Neural progenitor cell (in vitro differentiated cells): ENCODE results near the gene APOL3. TPM values are rescaled to one million over a fixed set of nuclear protein-coding genes. Genes with fewer than 3 reads are reported as not detected.

ENCODE experiments used
- DNase-seq: peaks from one replicate; pipeline ENCODE4 v3.0.0-alpha.2; 2016; ENCODE audit warnings: low spot score
- H2AFZ ChIP-seq: fragments of 200-600 bp; sonication (generic); replicated peaks from 2 replicates; pipeline ENCODE4 v1.6.1; 2016; ENCODE audit warnings: antibody characterized with exemption
- H3F3A ChIP-seq: fragments of 200-600 bp; sonication (generic); 2 replicates; pipeline ENCODE4 v1.6.1; 2016; ENCODE audit warnings: antibody characterized with exemption, low read depth
- H3K27ac ChIP-seq: fragments of 200-600 bp; sonication (generic); 2 replicates; pipeline ENCODE4 v1.5.1; 2016; ENCODE audit warnings: mild to moderate bottlenecking
- H3K27me3 ChIP-seq: fragments of 200-600 bp; sonication (generic); 2 replicates; pipeline ENCODE4 v1.6.1; 2016; ENCODE audit warnings: mild to moderate bottlenecking, moderate library complexity
- H3K36me3 ChIP-seq: fragments of 200-600 bp; sonication (generic); 2 replicates; pipeline ENCODE4 v1.5.1; 2016
- H3K4me1 ChIP-seq: fragments of 200-600 bp; sonication (generic); 2 replicates; pipeline ENCODE4 v1.6.1; 2016; ENCODE audit warnings: mixed run types
- H3K4me2 ChIP-seq: fragments of 200-600 bp; sonication (generic); 2 replicates; pipeline ENCODE4 v1.6.1; 2016
- H3K4me3 ChIP-seq: fragments of 200-600 bp; sonication (generic); 2 replicates; pipeline ENCODE4 v1.5.1; 2016
- H3K79me2 ChIP-seq: fragments of 200-600 bp; sonication (generic); 2 replicates; pipeline ENCODE4 v1.6.1; 2016; ENCODE audit warnings: low read depth
- H3K9ac ChIP-seq: fragments of 200-600 bp; sonication (generic); 2 replicates; pipeline ENCODE4 v1.6.1; 2016
- H3K9me3 ChIP-seq: fragments of 200-600 bp; sonication (generic); 2 replicates; pipeline ENCODE4 v1.5.1; 2016; ENCODE audit warnings: low read depth
- H4K20me1 ChIP-seq: fragments of 200-600 bp; sonication (generic); 2 replicates; pipeline ENCODE4 v1.6.1; 2016; ENCODE audit warnings: low read depth
- H3K27ac Mint-ChIP-seq: 3 replicates; pipeline ENCODE4 v1.8.0; 2021; ENCODE audit warnings: mixed read lengths
- H3K27me3 Mint-ChIP-seq: 2 replicates; pipeline ENCODE4 v1.8.0; 2022; ENCODE audit warnings: low read depth, mild to moderate bottlenecking, inconsistent platforms, moderate library complexity, mixed read lengths; ENCODE audit not compliant: insufficient read depth
- H3K36me3 Mint-ChIP-seq: 3 replicates; pipeline ENCODE4 v1.8.0; 2021; ENCODE audit warnings: mixed read lengths
- H3K4me1 Mint-ChIP-seq: 3 replicates; pipeline ENCODE4 v1.8.0; 2021; ENCODE audit warnings: mixed read lengths
- H3K4me3 Mint-ChIP-seq: 3 replicates; pipeline ENCODE4 v1.8.0; 2021; ENCODE audit warnings: mild to moderate bottlenecking, moderate library complexity, mixed read lengths
- H3K9me3 Mint-ChIP-seq: 3 replicates; pipeline ENCODE4 v1.8.0; 2020; ENCODE audit warnings: mixed read lengths
- CTCF ChIP-seq: fragments of 200-600 bp; sonication (generic); IDR thresholded peaks from 2 replicates; pipeline ENCODE4 v1.5.1; 2017; ENCODE audit warnings: antibody characterized with exemption, mild to moderate bottlenecking
- EZH2 ChIP-seq: fragments of 200-600 bp; sonication (generic); IDR thresholded peaks from 2 replicates; pipeline ENCODE4 v1.6.1; 2017; ENCODE audit warnings: antibody characterized with exemption, mild to moderate bottlenecking, moderate library complexity
- EZH2phosphoT487 ChIP-seq: fragments of 200-600 bp; sonication (generic); IDR thresholded peaks from 2 replicates; pipeline ENCODE4 v1.6.1; 2017; ENCODE audit warnings: antibody characterized with exemption
- total RNA-seq: library from RNA; depleted of rRNA; stranded (reverse); fragments of >200 nt; gene quantifications from 2 replicates; pipeline ENCODE4 v1.2.3, GENCODE V29; 2015; ENCODE audit warnings: low replicate concordance

APOL3 gene
- total RNA-seq, 1 donor from 2014 or later = not detected

GRCh38 chr22:36134182-36134581 is 26.4 kb downstream of the APOL3 start:
- Mint-ChIP-seq H3K27me3 (peaks cover 6% of the 10 kb centered on the region), H3K4me3 (no peak overlapping the region)
- no peaks in the 10 kb centered on the region for H3K9me3 ChIP-seq

GRCh38 chr22:36131907-36132306 is 28.6 kb downstream of the APOL3 start:
- Histone ChIP-seq H3K79me2 (no peaks in the 10 kb centered on the region), H3K9me3 (no peaks in the 10 kb centered on the region), H3K27me3 (no peaks in the 10 kb centered on the region), H3K27ac (no peak overlapping the region), H3K4me3 (no peak overlapping the region), H3K4me2 (peak overlapping the region; percentile 18), H4K20me1 (no peaks in the 10 kb centered on the region), H3K4me1 (peaks cover 14% of the 10 kb centered on the region), H3K36me3 (no peaks in the 10 kb centered on the region), H2AFZ (peak overlapping the region; percentile 76), H3K9ac (no peak overlapping the region), H3F3A (no peaks in the 10 kb centered on the region)
- DNase-seq = no peak
- Mint-ChIP-seq H3K4me1 (peaks cover 5% of the 10 kb centered on the region), H3K9me3 (peaks cover 2% of the 10 kb centered on the region), H3K27me3 (peaks cover 7% of the 10 kb centered on the region), H3K27ac (peak overlapping the region; percentile 50), H3K36me3 (no peaks in the 10 kb centered on the region), H3K4me3 (no peak overlapping the region)
- TF ChIP-seq EZH2phosphoT487 = no peak
- TF ChIP-seq CTCF = no peak
- no peak for TF ChIP-seq EZH2

More at GRCh38 chr22:36134182-36134581, 26.4 kb downstream of the APOL3 start:
- H3K27me3 ChIP-seq = no peaks in the 10 kb centered on the region
- Mint-ChIP-seq H3K4me1 (peaks cover 5% of the 10 kb centered on the region), H3K27ac (no peak overlapping the region), H3K36me3 (no peaks in the 10 kb centered on the region), H3K9me3 (peaks cover 2% of the 10 kb centered on the region)
- no peak for TF ChIP-seq EZH2phosphoT487
- no peak for TF ChIP-seq CTCF
- no peak for TF ChIP-seq EZH2
- no peak overlapping the region for H2AFZ ChIP-seq
- H4K20me1 ChIP-seq = no peaks in the 10 kb centered on the region
- H3K27ac ChIP-seq = no peak overlapping the region
- no peak overlapping the region for H3K9ac ChIP-seq
- no peak overlapping the region for H3K4me2 ChIP-seq
- H3K79me2 ChIP-seq = no peaks in the 10 kb centered on the region
- H3K36me3 ChIP-seq = no peaks in the 10 kb centered on the region
- DNase-seq = no peak
- no peak overlapping the region for H3K4me3 ChIP-seq
- peaks cover 14% of the 10 kb centered on the region for H3K4me1 ChIP-seq
- no peaks in the 10 kb centered on the region for H3F3A ChIP-seq

GRCh38 chr22:36129486-36130388 is 30.8 kb downstream of the APOL3 start:
- Histone ChIP-seq H3K4me2 (no peak overlapping the region), H3F3A (no peaks in the 10 kb centered on the region), H2AFZ (no peak overlapping the region), H3K36me3 (no peaks in the 10 kb centered on the region), H4K20me1 (no peaks in the 10 kb centered on the region), H3K27ac (no peak overlapping the region), H3K79me2 (no peaks in the 10 kb centered on the region), H3K9me3 (no peaks in the 10 kb centered on the region), H3K27me3 (peaks cover 18% of the 10 kb centered on the region), H3K4me1 (peaks cover 14% of the 10 kb centered on the region), H3K9ac (no peak overlapping the region), H3K4me3 (no peak overlapping the region)
- Mint-ChIP-seq H3K9me3 (peaks cover 2% of the 10 kb centered on the region), H3K27ac (no peak overlapping the region), H3K4me1 (peaks cover 3% of the 10 kb centered on the region), H3K36me3 (no peaks in the 10 kb centered on the region), H3K27me3 (peaks cover 8% of the 10 kb centered on the region), H3K4me3 (no peak overlapping the region)
- no peak for DNase-seq
- TF ChIP-seq EZH2 = no peak
- no peak for TF ChIP-seq EZH2phosphoT487
- TF ChIP-seq CTCF = no peak
